SK-N-DZ (cell line): ENCODE data around the gene GYPC.
"Not testable (repeated sequence)": the region's sequence is repeated elsewhere in the genome, so short reads cannot be mapped to it uniquely, and the experiment has no call there.

Experiments used
- DNase-seq: peaks from one replicate; pipeline ENCODE4 v3.0.0-alpha.2; 2015; ENCODE audit warnings: low spot score

GYPC gene

DNA sequence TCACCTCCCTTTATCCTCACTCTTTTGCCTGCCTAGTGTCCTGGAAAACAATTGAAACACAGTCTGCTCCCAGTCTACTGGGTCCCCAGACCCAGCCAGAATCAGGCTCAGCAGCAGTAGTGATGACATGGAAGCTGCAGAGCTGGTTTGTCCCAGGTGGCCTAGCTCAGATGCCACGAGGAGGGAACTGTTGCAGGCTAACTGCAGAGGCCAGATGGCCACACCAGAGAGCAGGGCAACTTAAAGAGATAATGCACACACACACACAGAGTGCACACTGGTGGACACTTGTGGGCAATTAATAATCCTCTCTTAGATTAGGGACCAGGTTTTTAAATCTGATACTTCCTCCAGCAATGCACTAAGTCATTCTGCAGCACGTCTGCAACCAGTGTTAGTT lies 42.4 kb downstream of the GYPC start:
- no peak for DNase-seq

DNA sequence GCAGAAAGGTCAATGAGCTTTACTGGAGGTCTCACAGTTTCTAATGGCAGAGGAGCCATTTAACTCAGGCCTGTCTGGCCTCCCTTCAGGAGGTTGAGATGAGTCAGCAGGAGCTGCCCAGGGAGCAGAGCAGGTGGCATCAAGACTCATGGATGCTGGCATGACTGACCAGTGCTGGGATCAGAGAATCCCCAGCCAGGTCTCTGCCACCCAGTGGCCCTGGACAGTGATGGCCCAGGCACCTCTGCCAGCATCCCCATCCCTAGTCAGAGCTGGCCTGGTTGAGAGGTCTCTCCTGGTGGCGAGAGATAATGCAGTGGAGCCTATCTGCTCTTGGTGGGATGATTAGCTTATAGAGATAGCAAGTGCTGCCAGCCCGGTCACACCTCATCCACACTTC lies 43.1 kb downstream of the GYPC start:
- no peak for DNase-seq

DNA sequence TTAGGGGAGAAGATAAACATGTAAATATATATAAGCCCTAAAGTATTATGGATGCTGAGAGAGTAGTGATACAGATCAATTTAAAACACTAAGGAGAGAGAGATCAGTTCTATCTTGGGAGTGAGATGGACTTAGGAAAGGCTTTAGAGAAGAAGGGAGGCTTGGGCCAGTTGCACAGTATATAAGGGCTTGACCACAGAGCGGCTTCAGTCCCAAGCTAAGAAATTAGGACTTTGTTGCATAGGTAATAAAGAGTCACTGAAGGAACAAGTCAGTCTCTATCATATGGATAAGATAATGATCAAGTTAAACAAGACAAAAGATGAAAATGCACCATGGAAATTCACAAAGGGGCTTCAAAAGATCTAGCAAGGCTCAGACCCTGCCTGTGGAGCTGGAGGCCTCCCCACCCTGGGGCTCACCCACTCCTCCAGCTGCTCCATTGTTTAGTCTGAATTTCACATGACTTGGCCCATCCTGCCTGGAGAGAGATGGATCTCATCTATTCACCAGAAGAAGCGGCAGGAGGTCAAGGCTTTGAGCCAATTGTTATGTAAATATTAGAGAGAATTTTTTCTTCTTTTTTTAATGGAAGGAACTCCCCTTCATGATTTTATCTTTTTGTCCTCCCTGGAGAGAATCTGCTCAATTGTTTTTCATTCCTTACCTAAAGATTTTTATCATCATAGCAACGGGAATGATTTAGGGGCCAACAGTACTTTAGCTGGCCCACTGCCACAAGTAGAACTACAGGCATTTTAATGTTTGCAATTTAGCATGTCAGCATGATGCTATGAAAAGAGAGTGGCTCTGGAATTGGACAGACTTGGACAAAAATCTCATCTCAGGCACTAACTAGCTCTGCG lies 44.0 kb downstream of the GYPC start:
- no peak for DNase-seq

DNA sequence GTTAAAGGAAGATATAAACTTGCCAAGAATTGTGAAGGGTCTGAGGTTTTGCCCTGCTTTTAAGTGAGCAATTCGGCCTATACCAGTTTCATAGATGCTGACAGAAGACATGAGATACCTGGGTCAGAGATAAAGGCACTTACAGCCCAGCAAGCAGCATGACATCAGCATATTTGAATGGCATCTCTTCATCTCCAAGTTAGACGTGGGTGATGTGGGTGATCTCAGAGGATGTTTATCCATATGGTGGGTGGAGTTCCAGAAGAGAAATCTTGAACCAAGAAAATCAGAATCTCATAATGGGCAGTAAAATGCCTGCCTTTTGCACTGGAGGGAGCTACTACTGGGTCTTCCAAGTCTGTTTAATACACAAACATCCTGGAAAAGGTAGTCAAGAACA lies 44.7 kb downstream of the GYPC start:
- no peak for DNase-seq

DNA sequence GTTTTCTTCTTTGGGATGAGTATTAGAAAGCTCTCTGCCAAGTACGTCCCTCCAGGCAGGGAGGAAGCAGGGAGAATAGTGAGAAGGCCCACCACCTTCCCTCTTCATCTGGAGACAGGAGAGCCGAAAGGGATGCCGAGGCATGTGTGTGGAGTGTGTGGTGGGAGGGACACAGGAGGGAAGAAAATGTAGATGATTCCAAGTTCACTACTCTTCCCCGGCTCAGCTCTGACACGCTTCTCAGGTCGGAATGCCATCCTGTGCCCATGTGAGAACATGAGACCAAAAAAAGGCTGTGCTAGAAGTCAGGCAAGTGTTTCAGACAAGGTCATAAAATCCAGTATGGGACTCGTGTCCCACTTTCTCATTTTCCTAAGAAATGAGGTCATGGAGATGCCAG lies 47.4 kb downstream of the GYPC start:
- DNase-seq = no peak

DNA sequence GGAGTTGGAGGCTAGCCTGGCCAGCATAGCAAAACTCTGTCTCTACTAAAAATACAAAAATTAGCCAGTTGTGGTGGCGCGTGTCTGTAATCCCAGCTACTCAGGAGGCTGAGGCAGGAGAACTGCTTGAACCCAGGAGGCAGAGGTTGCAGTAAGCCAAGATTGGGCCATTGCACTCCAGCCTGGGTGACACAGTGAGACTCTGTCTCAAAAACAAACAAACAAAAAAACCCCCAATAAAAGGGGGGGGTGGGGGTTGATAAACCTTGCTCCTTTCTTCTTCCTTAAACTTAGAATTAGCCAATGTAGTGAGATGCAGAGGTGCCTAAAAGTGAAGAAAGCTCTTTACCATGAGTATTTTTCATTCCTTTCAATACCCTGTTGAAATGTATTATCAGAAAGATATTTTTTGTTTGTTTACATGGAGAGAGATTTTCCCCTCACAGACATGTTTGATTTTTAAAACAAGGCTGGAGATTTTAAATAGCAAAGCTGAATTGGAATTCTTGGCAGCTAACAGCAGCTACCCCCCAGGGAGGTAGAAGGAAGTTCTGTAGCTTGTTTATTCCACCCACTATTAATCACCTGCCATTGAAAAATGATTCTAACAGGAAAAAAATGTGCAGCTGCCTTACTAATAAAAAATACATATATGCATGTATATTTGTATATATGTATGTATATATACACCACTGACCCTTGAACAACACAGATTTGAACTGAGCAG lies 48.6 kb downstream of the GYPC start:
- no peak for DNase-seq

DNA sequence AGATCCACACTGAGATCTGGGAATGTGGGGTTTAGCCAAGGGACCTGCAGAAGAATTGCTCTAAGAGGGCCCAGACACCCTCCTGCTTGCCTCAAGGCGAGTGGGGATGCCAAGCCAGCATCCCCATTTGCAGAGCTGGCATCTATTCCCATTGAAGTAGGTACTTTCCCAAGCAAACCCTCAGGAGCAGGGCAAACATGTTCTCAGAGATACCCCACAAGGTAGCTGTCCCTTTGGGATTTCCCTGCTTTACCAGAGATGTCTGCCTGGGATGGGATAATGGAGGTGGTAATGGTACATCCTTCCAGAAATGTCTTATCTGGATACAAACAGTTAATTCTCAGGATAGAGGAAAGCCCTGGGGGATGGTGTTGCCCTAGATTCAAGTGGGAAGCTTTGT lies 51.2 kb downstream of the GYPC start:
- no peak for DNase-seq

DNA sequence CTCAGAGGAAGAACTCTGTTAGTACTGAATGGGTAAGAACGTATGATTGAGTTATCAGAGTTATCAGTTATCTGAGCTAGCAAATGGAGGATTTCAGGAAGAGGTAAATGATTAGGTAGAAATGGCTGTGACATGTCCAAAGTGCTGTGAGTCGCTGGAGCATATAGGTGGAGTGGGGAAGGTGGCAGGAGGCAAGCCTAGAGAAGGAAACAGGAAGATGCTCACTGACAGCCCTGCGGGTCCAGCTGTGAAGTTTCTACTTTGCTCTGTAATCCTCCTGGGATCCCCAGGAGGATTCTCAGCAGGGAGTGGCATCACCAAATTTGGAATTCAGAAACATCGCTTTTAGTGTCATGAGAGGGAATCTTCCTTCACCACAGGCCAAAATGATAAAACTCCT lies 52.0 kb downstream of the GYPC start:
- no peak for DNase-seq

DNA sequence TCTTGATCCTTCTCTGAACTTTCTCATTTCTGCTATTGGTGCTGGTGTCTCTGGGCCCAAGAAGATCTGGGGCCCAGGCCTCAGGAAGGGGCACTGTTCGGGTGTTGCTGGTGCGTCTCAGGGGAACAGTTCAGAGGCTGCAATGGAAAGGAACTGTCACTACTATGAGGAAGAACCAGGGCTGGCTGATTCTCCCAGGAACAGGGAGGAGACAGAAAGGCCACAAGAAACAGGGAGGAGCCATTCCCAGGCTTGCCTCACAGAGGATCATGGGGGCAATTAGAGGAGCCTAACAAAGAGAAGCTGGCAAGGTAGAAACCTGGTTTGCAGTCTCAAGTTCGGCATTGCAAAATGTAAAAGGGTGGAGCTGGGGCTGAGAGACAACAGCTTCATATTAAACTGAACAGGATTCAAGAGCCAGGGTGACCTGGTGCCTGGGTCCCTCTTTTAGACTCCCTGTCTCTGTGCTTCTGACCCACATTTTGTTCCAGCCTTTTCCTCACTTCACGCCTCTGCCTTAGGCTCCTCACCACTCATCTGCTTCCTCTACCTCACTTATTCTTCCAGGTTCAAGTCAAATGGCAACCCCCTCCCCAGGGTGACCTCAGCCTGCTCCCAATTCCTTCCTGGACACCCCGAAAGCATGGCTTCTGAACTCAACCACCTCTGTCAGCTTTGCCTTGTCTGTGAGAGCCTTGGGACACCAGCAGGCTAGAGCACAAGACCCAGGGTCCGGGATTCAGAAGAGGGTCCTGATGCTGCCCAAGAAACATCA lies 58.4 kb downstream of the GYPC start:
- no peak for DNase-seq

DNA sequence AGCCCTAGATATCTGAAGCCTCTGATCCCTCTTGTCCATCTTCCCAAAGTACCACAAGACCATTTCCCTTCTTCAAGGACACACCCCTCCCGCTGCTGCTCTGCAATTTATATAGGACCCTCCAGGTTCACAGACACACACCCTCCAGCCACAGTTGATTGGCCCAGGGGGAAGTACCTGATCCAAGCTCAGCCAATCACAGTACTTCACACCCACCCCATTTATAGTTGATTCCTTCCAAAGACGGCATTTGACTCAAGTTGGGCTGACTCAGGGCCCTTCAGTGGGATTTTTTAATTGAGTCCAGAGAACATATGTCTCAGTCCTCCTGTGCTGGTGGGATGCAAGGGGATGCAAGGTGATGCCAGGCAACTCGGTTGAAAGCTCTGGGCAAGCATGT lies 59.2 kb downstream of the GYPC start:
- no peak for DNase-seq

DNA sequence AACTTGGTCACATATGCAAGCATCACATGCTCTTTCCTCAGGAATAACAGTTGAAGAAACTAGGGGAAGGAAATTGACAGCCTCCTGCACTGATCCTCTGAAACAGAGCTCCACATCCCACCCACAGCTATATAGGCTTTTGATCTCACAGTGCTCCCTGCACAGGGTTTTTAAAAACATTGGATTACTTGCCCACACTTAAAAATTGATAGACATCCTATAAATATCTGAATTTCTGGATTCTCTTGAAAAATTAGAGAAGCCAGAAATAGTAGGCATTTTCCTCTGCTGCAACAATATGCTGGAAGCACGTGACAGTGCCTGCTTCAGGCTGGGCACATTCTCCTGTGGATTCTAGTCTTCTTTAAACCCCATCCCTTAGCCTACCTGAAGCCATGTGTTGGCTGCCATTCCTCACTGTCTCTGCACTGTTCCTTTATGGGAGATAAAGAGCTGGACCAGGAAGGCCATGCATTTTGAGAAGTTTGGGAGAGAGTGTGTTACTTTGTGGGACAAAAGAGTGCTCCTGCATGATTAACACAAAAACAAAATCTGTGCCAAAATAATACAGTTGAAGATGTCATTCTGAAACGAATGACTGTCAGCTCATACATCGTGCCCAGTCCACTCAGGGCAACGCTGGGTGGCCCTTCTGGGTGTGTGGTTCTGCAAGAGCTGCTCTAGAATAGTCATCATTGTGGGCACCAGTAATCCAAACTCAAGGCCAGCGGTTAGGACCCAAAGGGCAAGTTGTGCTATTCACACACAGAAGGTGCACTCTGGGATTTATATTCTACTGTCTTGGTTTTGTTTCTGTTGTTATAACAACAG lies 59.8 kb downstream of the GYPC start:
- DNase-seq = no peak

DNA sequence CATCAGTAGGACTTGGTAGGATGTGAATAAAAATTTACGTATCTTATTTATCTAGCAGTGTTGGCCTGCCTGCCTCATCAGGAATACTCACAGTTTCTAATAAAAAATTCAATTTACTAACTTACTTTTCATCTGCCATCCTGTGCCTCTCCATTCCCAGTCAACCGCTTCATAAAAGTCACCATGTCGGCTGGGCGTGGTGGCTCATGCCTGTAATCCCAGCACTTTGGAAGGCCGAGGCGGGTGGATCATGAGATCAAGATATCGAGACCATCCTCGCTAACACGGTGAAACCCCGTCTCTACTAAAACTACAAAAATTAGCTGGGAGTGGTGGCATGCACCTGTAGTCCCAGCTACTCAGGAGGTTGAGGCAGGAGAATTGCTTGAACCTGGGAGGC lies 61.3 kb downstream of the GYPC start:
- DNase-seq = not testable (repeated sequence)

DNA sequence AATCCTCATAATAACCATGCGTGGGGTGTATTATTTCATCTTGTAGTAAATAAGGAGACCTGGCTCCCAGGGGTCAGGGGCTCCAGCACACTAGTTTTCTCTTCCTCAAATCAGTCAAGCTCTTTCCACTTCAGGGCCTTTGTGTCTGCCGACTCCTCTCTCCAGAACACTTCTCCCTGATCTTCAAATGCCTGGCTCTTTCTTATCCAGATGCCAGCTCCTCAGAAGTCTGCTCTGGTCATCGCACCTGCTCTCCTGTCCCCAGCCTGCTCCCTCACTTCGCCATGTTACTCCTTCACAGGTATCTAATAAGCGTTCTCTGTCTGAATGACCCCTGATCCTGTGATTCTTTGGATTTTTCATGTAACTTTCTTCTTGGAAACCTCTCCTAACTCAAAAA lies 62.0 kb downstream of the GYPC start:
- DNase-seq = no peak

DNA sequence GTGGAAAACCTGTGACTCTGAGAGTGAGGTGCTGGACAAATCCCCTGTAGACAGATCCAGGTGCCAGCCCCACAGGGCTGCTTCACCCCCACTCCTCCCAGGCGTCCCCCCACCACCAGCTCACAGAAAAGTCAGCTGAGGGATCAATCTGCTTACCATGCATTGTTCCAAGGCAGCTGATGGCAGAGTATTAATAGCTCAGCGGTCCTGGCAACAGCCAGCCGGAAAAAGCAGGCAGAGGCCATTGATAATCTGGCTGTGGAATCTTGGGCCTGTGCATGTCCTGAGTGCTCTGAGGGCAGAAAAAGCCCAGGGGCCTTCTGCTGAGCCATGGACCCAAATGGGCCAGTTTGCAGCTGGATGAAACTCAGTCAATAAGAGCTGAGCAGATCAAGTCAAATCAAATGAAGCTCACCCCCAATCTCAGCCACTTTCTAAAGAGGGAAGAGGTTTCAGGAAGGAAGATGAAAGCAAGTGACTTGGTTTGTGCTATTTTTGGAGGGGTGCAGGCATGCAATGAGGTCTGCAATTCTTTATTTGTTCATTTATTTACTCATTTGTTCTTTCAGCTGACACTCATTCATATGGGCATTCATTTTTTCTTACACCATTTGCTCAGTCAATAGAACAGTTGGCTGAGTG lies 63.4 kb downstream of the GYPC start:
- DNase-seq = no peak

DNA sequence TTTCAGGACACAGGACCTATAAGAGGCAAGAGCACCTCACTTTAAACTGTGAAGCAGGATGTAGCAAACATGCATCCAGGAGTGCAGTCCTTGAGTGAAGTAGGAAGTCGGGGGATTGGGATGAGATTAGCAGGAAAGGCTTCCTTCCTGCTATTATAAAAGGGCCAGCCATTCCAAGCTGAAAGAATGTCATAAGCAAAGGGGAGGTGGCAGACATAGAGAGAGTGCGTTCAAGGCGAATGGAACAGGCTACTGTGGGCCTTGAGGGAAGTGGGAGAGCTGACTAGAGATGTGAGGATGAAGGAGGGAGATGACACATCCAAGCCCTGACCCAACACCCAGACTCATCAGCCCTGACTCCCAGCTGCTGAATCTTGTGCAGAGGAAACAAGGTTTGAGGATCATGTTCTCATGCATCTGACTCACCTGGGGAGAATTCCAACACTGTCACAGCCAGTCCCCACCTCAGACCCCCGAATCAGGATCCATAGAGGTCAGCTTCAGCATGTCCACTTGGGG lies 63.9 kb downstream of the GYPC start:
- DNase-seq = no peak

DNA sequence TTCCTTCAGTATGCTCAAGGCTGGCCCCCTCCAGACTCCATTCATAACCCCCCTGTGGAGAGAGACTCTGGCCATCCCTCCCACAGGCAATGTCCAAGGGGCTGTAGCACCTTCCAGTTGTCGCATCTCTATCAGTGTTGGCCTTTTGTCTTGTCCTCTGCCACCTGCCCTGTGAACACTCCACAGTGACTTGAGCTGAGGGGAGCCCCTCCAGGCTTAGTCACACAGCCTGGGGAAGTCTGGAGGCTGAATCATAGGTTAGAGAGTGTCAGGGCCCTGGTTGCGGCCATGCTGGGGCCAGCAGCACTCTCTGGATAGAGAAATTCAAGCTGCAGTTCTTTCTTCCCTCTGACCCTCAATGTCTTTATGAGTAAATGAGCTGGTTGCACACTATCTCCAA lies 64.7 kb downstream of the GYPC start:
- DNase-seq = no peak

DNA sequence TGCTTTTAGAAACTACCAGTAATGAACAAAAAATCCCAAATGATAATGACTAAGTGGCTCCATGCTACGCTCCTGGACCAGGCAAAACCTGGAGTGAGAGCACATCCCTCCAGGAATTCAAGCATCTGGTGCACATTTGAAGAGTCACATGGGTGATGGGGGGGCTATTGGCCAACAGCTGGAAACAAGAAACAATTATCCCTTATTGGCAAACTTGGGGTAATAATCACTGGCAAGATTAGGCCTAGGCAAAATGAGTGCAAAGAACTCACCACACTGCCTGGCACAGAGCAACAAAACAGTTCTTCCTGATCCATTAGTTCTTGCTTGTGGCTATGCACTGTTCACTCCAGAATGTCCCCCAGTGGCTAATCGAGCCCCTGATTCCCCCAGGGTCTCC lies 66.1 kb downstream of the GYPC start:
- DNase-seq = no peak

DNA sequence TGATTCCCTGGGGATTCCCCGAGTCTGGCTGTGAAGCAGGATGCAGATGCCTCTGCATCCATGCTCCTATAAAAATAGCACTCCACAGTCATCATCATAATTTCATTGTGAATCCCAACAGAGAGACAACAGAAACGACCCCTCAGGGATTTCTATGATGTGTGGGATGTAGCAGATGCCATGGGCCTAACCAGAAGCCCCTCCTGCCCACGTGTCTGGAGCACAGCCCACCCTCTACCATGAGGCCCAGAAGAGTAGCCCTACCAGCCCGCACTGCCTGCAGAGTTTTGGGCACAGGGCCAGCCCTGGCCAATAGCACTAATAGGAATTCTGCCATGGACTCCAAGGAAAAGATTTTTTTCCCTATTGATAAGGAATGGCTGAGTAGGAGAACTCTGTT lies 66.6 kb downstream of the GYPC start:
- no peak for DNase-seq

DNA sequence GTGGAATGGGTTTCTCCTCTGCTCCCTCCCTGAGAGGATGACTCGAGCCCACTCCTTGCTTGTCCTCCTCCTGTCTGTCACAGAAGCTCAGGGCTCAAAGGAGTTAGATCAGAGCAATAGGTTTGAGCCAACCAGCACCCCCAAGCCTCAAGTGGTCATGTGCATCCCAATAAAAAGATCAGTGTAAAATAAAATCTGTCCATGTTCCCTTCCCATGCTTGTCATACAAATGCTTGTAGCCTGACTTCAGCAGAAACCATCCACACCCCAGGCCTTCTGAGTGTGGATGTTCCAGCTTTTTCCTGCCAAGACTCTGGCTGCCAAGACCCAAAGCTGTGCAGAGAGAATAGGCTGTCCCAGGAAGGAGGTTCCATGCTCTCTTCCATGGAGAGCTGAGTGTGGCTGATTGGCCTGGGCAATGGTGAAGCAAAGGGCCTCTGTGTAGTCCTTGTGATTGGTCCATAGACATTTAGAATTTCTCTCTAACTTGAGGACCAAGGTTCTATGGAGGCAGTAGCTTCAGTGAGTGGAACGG lies 67.4 kb downstream of the GYPC start:
- DNase-seq = no peak

DNA sequence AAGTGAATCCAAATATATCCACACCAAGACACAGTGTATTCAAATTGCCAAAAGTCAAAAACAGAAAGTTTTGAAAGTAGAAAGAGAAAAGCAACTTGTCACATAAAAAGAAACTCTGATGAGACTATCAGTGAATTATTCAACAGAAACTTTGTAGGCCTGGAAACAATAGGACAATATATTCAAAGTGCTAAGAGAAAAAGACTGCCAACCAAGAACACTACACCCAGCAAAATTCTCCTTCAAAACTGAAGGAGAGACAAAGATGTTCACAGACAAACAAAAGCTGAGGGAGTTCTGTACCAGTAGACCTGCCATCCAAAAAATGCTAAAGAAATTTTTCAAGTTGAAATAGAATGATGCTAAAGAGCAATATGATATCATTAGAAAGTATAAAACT lies 69.6 kb downstream of the GYPC start:
- no peak for DNase-seq

DNA sequence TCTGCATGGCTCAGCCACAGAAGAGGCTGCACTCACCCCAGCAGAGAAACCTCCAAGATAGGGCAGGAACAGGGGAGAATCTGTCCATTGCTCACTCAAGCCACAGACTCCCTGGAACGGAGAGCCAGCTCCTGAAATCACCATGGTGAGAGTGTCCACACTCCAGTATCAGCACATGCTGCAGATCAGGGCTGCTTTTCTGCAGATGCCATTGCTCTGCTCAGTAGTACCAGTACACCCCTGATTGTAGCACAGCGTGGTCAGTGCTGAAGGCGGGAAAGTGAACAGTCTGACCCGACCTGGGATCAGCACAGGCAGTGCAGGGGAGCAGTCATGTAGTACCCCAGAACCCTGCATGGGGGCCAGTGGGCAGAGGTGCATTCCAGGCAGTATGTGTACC lies 73.9 kb downstream of the GYPC start:
- DNase-seq = no peak
